Amniotic stem cell (primary cell): ENCODE results near the gene PSRC1.

Source experiments
- DNase-seq: peaks from one replicate; lab custom pipeline; 2025; lab: John Stamatoyannopoulos, UW

PSRC1 gene

DNA sequence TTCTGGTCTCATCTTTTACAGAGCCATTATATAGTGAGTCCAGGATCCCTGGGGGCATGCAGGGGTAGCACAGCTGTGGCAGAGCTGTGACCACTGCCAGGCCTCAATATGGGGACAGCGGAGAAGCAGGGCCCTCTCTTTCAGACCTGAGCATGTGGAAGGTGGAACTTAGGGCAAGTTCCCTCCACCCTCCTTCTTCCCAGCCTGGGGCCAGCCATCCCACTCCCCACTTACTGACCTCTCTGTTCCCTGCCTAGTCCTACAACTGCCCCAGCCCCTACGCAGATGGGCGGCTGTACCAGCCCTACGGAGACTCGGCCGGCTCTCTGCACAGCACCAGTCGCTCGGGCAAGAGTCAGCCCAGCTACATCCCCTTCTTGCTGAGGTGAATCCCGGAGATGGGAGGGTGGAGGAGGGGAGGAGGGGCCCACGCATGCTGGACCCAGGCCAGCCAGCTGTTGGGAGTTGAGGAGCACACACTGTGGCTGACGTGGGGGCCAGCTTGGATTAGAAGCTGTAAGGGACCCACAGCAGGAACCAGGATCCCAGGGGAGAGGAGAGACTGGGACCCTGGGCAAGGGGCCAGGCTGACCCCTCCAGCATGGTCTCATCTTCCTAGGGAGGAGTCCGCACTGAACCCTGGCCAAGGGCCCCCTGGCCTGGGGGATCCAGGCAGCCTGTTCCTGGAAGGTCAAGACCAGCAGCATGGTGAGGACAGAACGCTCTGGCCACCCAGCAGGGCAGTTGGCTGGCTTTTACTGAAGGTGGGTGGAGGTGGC lies 10.7 kb downstream of the PSRC1 start:
- no peak for DNase-seq

DNA sequence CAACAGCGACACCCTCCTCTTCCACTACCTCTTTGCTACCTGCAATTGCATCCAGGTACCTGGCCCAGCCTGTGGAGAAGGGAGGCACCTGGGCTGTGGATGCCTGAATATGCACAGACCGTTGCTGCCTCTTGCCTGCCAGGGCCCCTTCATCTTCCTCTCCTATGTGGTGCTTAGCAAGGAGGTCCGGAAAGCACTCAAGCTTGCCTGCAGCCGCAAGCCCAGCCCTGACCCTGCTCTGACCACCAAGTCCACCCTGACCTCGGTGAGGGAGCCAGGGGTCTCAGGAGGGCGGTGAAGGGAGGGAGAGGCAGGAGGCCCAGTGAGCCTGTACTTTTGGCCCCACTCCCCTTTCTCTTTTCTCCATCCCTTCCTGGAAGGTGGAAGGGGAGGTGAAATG lies 11.5 kb downstream of the PSRC1 start:
- no peak for DNase-seq

DNA sequence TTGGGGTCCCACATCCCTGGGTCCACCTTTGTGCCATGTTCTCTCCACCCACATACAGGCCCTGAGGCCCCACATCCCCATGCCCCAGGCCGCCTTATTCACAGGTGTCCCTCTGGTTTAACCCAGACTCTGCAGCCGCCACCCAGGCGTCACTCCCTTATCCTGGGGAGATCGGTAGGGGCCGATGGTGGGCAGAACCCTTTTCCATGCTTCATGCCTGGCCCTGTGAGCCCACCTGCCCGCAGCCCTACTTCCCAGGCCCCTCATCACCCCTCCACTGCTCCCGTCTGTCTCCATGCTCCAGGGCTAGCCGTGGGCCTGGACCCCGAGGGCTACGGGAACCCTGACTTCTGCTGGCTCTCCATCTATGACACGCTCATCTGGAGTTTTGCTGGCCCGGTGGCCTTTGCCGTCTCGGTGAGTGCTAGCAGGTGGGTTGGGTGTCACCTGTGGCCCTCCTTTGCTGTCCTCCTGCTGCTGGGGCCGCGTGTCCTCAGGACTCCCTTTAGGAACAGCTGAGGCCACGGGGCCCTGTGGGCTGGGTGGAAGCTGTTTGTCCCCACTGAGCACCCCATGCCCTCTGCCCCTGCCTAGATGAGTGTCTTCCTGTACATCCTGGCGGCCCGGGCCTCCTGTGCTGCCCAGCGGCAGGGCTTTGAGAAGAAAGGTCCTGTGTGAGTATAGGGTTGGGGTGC lies 12.2 kb downstream of the PSRC1 start:
- no peak for DNase-seq

DNA sequence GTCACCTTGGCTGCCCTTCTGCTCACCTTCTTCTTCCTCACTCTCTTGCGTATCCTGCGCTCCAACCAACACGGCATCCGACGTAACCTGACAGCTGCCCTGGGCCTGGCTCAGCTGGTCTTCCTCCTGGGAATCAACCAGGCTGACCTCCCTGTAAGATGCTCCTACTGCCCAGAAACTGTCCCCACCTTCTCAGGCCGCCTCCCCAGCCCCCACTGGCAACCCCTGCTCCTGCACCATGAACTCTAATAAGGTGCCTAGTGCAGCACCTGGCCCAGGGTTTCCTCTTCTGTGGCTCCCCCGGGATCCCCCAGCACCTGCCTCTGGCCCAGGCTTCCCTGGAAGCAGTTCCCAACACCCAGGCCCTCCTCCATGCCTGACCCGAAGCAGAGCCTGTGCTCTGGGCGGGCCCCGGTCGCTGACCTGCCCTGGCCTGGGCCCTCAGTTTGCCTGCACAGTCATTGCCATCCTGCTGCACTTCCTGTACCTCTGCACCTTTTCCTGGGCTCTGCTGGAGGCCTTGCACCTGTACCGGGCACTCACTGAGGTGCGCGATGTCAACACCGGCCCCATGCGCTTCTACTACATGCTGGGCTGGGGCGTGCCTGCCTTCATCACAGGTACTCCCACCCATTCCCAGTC lies 12.8 kb downstream of the PSRC1 start:
- DNase-seq: no peak

DNA sequence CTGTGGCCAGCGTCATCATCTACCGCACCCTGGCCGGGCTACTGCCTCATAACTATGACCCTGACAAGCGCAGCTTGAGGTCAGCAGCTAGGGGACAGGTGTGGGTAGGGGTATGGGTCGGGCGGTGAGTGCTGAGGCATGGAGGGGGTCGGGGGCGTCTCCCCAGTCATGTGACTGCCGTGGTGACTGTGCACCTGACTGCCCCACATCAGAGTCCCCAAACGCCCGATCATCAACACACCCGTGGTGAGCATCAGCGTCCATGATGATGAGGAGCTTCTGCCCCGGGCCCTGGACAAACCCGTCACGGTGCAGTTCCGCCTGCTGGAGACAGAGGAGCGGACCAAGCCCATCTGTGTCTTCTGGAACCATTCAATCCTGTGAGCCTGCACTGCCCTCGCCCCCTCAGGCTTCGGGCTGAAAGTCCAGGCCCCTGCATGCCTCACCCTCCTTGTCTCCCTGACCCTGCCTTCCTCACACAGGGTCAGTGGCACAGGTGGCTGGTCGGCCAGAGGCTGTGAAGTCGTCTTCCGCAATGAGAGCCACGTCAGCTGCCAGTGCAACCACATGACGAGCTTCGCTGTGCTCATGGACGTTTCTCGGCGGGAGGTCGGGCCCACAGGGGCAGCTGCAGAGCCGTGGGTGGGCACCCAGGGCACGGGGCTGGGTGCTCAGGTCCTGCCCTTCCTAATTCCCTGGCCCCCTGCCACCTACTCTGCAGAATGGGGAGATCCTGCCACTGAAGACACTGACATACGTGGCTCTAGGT lies 13.5 kb downstream of the PSRC1 start:
- no peak for DNase-seq

DNA sequence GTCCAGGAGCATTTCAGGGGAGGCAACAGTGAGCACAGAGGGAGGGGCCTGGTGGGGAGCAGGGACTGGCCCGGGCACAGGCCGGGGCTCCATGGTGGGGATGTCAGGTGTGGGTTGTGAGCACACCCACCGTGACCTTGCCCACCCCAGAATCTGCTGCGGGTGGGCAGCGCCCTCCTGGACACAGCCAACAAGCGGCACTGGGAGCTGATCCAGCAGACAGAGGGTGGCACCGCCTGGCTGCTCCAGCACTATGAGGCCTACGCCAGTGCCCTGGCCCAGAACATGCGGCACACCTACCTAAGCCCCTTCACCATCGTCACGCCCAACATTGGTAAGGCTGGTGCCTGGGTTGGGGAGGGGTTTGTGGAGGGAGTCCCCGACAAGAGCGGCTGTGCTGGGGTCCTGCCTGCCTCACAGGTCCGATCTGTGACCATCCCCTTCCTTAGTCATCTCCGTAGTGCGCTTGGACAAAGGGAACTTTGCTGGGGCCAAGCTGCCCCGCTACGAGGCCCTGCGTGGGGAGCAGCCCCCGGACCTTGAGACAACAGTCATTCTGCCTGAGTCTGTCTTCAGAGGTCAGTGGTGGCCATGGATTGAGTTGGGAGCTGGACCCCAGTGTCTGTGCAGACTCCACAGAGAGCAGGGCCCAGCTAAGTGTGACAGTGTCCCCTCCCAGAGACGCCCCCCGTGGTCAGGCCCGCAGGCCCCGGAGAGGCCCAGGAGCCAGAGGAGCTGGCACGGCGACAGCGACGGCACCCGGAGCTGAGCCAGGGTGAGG lies 14.3 kb downstream of the PSRC1 start:
- DNase-seq: no peak

DNA sequence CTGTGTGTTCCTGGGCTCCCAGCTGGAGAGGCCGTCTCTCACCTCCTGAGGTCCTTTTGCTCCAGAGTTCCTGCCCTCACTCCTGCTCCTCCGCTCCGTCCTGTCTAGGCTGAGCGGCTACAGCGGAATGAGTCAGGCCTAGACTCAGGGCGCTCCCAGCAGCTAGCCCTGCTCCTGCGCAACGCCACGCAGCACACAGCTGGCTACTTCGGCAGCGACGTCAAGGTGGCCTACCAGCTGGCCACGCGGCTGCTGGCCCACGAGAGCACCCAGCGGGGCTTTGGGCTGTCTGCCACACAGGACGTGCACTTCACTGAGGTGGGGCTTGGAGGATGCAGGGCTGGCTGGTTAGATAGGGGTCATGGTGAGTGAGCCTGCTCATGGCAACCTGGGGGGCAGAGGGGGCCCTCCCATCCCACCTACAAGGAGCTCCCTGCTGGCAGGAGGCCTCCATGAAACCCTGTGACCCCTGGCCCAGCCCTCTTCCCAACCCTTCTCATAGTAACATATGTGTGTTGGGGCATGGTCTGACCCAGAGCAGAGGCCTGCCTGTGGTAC lies 15.1 kb downstream of the PSRC1 start:
- DNase-seq: no peak

DNA sequence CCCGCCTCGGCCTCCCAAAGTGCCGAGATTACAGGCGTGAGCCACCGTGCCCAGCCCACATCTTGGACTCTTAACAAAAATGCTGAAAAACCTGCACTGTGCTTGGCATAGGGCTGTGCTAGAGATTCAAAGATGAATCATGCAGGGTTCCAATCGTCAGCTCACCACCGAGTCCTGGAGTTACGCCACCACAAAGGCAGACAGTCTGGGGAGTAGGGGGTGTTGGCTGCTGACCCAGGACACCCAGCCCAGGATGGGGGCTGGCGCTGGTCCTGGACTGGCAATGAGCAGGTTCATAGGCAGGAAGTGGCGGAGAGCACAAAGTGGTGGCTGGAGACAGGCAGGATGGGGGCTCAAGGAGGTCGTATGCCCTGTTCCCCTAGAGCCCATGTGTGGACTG lies 16.0 kb downstream of the PSRC1 start:
- DNase-seq: no peak

DNA sequence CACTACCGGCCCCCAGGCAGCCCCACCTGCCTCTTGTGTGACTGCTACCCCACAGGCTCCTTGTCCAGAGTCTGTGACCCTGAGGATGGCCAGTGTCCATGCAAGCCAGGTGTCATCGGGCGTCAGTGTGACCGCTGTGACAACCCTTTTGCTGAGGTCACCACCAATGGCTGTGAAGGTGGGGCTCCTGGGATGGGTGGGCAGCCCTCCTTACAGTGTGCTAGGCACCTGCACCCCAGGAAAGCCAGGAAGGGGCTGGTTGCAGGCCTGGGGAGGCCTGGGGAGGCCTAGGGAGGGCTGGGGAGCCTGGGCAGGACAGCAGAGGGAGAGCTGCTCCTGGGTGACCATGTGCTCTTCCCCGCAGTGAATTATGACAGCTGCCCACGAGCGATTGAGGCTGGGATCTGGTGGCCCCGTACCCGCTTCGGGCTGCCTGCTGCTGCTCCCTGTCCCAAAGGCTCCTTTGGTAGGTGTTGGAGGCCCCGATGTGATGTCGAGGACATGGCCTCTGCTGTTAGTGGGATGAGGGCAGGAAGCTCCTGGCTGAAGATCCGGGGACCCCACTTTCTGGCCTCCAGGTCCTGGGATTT lies 17.1 kb downstream of the PSRC1 start:
- DNase-seq: no peak

DNA sequence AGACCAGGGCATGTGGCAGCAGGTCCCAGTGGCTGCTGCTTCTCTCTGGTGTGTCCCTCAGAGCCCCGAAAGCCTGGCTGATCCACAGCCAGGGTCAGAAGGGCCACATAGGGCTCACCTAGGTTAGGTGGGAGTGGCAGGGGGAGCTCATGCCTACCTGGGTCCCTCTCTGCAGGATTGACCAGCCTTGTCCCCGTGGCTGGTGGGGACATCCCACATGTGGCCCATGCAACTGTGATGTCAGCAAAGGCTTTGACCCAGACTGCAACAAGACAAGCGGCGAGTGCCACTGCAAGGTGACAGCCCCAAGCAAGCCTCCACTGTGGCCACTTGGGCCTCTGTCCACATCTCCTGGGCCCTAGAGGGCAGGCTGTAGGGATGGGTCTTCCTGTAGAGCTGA lies 17.9 kb downstream of the PSRC1 start:
- no peak for DNase-seq

DNA sequence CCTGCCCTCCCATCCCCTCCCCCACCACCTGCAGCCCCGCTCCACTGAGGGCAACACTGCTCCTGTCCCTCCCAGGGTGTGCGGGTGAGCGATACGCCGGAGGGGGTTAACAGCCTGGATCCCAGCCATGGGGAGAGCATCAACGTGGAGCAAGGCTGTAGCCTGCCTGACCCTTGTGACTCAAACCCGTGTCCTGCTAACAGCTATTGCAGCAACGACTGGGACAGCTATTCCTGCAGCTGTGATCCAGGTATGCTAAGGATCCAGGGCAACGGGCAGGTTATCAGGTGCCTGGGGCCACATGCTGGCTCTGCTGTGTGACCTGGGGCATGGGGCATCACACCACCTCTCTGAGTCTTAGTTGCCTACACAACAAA lies 18.6 kb downstream of the PSRC1 start:
- DNase-seq: no peak

DNA sequence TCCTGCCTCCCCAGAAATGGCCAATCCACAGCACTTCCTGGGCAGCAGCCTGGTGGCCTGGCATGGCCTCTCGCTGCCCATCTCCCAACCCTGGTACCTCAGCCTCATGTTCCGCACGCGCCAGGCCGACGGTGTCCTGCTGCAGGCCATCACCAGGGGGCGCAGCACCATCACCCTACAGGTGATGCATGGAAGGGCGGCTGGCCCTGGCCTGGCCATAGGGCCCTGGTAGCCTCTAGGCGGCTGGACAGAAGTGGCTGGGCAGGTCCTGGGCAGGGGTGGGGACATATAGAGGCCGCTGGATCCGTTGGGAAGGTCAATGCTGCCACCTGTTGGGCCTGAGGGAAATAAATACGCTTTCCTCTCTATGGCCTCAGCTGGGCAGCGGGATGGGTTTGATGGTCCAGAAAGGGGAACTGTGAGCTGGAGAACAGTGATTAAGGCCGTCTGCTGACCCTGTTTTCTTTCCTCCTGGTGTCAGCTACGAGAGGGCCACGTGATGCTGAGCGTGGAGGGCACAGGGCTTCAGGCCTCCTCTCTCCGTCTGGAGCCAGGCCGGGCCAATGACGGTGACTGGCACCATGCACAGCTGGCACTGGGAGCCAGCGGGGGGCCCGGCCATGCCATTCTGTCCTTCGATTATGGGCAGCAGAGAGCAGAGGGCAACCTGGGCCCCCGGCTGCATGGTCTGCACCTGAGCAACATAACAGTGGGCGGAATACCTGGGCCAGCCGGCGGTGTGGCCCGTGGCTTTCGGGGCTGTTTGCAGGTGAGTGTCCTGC lies 19.2 kb downstream of the PSRC1 start:
- DNase-seq: peak; percentile 55

DNA sequence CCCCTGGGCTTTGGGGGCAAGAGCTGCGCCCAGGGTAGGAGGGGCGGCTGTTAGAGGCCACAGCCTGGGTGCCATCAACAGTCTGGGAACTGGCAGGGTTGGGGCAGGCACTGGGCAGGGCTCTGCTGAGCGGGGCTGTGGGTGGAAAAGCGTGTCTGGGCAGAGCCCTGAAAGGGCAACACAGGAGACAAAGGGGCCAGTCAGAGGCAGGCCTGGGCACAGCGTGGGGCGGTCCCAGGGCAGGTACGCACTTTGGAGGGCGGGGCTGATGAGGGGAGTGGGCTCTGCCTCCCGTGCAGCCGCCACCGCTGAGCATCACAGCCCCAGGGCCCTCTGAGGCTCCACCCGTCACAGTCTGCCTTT lies 19.7 kb downstream of the PSRC1 start:
- DNase-seq: no peak

DNA sequence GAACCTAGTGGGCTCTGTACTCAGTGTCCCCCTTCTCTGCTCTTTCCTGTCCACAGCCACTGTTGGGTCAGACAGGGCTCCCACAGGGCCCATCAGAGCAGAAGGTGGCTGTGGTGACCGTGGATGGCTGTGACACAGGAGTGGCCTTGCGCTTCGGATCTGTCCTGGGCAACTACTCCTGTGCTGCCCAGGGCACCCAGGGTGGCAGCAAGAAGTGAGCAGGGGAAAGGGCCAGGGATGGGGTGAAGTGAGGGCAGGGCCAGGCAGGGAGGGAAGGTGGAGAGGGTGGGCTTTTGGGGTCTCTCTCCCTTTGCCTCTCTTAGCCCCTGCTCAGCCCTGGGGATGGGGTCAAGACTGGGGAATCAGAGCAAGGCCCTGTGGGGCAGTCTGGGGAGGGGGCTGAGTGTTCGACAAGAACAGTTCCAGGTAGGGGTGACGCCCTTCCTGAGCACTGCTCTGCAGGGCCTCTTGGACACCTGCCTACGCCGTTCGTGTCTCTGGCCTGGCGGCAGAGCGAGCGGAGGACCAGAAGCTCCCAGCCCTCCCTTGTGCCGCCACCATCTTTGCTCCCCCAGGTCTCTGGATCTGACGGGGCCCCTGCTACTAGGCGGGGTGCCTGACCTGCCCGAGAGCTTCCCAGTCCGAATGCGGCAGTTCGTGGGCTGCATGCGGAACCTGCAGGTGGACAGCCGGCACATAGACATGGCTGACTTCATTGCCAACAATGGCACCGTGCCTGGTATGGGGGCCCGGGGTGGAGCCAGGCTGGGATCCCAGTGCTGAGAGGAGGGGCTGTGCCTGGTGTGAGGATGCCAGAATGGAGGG lies 20.5 kb downstream of the PSRC1 start:
- no peak for DNase-seq

DNA sequence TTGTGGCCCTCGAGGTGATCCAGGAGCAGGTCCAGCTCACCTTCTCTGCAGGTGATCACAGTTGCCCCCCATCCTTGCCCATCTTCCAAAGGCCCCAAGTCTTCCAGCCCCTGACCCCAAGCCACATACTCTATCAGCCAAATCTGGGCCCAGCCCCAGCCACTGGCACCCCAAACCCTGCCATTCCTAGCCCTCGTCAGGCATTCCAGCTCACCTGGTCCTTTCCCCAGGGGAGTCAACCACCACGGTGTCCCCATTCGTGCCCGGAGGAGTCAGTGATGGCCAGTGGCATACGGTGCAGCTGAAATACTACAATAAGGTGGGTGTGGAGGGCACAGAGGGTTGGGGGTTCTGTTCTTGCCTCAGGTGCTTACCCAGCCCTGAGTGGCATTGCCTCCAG lies 21.4 kb downstream of the PSRC1 start:
- DNase-seq: no peak

DNA sequence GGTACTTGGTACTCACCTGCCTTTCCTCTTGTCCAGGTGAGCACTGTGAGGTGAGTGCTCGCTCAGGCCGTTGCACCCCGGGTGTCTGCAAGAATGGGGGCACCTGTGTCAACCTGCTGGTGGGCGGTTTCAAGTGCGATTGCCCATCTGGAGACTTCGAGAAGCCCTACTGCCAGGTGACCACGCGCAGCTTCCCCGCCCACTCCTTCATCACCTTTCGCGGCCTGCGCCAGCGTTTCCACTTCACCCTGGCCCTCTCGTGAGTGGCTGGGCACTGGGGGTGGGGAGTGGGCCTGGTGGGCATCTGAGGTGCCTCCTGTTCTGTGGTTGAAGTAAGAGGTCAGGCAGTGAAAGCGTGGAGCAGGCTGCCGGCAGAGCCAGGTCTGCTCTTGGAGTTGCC lies 21.9 kb downstream of the PSRC1 start:
- no peak for DNase-seq

DNA sequence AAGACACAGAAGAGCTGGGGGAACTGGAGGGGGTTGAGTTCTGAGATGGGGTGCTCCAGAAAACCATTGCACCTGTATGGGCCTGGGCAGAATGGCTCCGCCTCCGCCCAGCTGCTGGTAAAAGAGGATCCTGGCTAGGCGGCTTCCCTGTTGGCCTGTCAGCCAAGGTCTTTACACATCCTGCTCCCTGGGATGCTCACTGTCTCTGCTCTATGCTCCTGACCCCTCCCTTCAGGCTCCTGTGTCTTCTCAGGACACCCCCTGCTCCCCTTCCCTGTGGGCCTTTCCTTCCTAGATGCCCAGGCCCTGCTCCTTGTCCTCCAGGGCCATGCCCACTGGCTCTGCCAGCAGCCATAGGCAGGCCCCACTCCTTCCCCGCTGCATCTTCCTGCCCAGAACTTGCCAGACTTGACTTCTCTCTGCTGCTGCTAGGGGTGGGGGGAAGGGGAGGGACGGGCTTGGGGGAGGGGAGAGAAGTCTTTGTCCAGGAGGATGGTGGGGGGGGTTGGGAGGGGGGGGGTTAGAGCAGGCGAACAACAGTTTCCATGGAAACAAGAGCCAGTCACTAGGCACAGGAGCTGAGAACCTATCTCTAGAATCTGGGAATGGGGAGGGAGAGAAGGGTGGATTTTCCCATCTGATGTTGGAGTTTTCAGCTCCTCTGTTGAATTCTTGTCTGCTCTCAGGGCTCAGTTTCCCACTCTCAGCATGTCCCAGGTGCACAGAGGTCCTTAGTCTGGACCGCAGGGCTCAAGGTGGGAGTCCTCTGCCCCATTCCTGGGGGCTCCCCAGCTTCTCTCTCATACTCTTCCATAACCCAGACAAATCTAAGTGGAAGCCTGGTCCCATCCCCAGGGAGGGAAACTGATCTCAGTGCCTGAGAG lies 23.0 kb downstream of the PSRC1 start:
- DNase-seq: no peak
